HG03045 (cell line): ENCODE data around the gene URI1.

Experiments
- ATAC-seq: cut with Tn5 transposase; IDR thresholded peaks from one replicate; pipeline ENCODE4 v1.9.1; 2021; ENCODE audit warnings: mild to moderate bottlenecking, moderate library complexity; ENCODE audit not compliant: unreplicated experiment

Gene URI1

GRCh38 chr19:30052122-30053075, 110.4 kb downstream of the URI1 start:
- no peak for ATAC-seq

GRCh38 chr19:30053558-30053957, 111.5 kb downstream of the URI1 start:
- no peak for ATAC-seq

GRCh38 chr19:30054210-30054609, 112.2 kb downstream of the URI1 start:
- ATAC-seq, result no peak

GRCh38 chr19:30056580-30056979, 114.5 kb downstream of the URI1 start:
- no peak for ATAC-seq

GRCh38 chr19:30059741-30060457, 117.9 kb downstream of the URI1 start:
- ATAC-seq, result no peak

GRCh38 chr19:30060531-30061222, 118.6 kb downstream of the URI1 start:
- no peak for ATAC-seq

- no peak for ATAC-seq
These were observed 119.4 kb downstream of the URI1 start for GRCh38 chr19:30061223-30062064.

GRCh38 chr19:30062065-30062906, 120.2 kb downstream of the URI1 start:
- ATAC-seq, result no peak

- no peak for ATAC-seq
These were observed 121.0 kb downstream of the URI1 start for GRCh38 chr19:30062907-30063649.

GRCh38 chr19:30063650-30064347, 121.8 kb downstream of the URI1 start:
- no peak for ATAC-seq

- ATAC-seq, result no peak
These were observed 122.3 kb downstream of the URI1 start for GRCh38 chr19:30064348-30064699.

GRCh38 chr19:30064771-30065494, 122.9 kb downstream of the URI1 start:
- ATAC-seq, result no peak

- no peak for ATAC-seq
These were observed 123.9 kb downstream of the URI1 start for GRCh38 chr19:30065680-30066606.
